ENCODE data around the gene KRT20. TPM values are rescaled to one million over a fixed set of nuclear protein-coding genes. Genes with fewer than 3 reads are reported as not detected.
"Not testable (repeated sequence)": the region's sequence is repeated elsewhere in the genome, so short reads cannot be mapped to it uniquely, and the experiment has no call there.

The KRT20 gene
- total RNA-seq, result not detected in 2 replicates

- Mint-ChIP-seq H3K9me3 (no peaks in the 10 kb centered on the region), H3K4me3 (no peak within 1 kb of the TSS), H3K27ac (no peak within 1 kb of the TSS)
Observed at GRCh38 chr17:40884708-40885512, at the start of gene KRT20. Gene KRT20 (minus strand): TSS chr17:40885242. CDS start chr17:40885185, 57 bp downstream.

GRCh38 chr17:40932608-40933007 lies 47.6 kb upstream of the KRT20 start:
- H3K9me3 Mint-ChIP-seq, result no peaks in the 10 kb centered on the region
- H3K36me3 Mint-ChIP-seq (ENCODE audit: low read depth), result no peaks in the 10 kb centered on the region
- H3K4me3 Mint-ChIP-seq, result no peak overlapping the region
- no peak overlapping the region for H3K27ac Mint-ChIP-seq
- H3K4me1 Mint-ChIP-seq, result no peaks in the 10 kb centered on the region
- peaks cover 18% of the 10 kb centered on the region for H3K27me3 Mint-ChIP-seq
- no peak for DNase-seq
- intact Hi-C loops (cut with micrococcal nuclease), result no loop called here

More at GRCh38 chr17:40884708-40885512, at the start of gene KRT20:
- no peaks in the 10 kb centered on the region for H3K36me3 Mint-ChIP-seq (ENCODE audit: low read depth)
- no peak for DNase-seq
- H3K27me3 Mint-ChIP-seq, result peaks cover 35% of the 10 kb centered on the region
- H3K4me1 Mint-ChIP-seq, result no peaks in the 10 kb centered on the region
- intact Hi-C loops (cut with micrococcal nuclease), result no loop called here

- H3K9me3 Mint-ChIP-seq, result no peaks in the 10 kb centered on the region
- no peaks in the 10 kb centered on the region for H3K36me3 Mint-ChIP-seq (ENCODE audit: low read depth)
- DNase-seq, result no peak
Observed at GRCh38 chr17:40931311-40931710, 46.3 kb upstream of the KRT20 start.

GRCh38 chr17:40926341-40926740 lies 41.3 kb upstream of the KRT20 start:
- no peak overlapping the region for H3K4me3 Mint-ChIP-seq
- intact Hi-C loops (cut with micrococcal nuclease), result no loop called here
- H3K4me1 Mint-ChIP-seq, result no peaks in the 10 kb centered on the region
- peaks cover 20% of the 10 kb centered on the region for H3K27me3 Mint-ChIP-seq
- no peak for DNase-seq
- H3K36me3 Mint-ChIP-seq (ENCODE audit: low read depth), result no peaks in the 10 kb centered on the region
- no peaks in the 10 kb centered on the region for H3K9me3 Mint-ChIP-seq
- no peak overlapping the region for H3K27ac Mint-ChIP-seq

More at GRCh38 chr17:40931311-40931710, 46.3 kb upstream of the KRT20 start:
- intact Hi-C loops (cut with micrococcal nuclease), result no loop called here
- Mint-ChIP-seq H3K27me3 (peaks cover 26% of the 10 kb centered on the region), H3K4me3 (no peak overlapping the region), H3K27ac (no peak overlapping the region), H3K4me1 (no peaks in the 10 kb centered on the region)

GRCh38 chr17:40922239-40922638 lies 37.2 kb upstream of the KRT20 start:
- H3K27ac Mint-ChIP-seq, result no peak overlapping the region
- intact Hi-C loops (cut with micrococcal nuclease), result no loop called here
- no peak for DNase-seq
- H3K4me3 Mint-ChIP-seq, result no peak overlapping the region
- H3K9me3 Mint-ChIP-seq, result no peaks in the 10 kb centered on the region
- H3K4me1 Mint-ChIP-seq, result no peaks in the 10 kb centered on the region
- peaks cover 22% of the 10 kb centered on the region for H3K27me3 Mint-ChIP-seq
- H3K36me3 Mint-ChIP-seq (ENCODE audit: low read depth), result no peaks in the 10 kb centered on the region

- no peak for DNase-seq
- Mint-ChIP-seq H3K4me1 (no peaks in the 10 kb centered on the region), H3K27me3 (peaks cover 14% of the 10 kb centered on the region), H3K4me3 (no peak overlapping the region), H3K9me3 (no peaks in the 10 kb centered on the region), H3K36me3 (ENCODE audit: low read depth) (no peaks in the 10 kb centered on the region), H3K27ac (no peak overlapping the region)
- intact Hi-C loops (cut with micrococcal nuclease), result no loop called here
Observed at GRCh38 chr17:40921026-40921425, 36.0 kb upstream of the KRT20 start.

GRCh38 chr17:40917116-40917515 lies 32.1 kb upstream of the KRT20 start:
- H3K4me3 Mint-ChIP-seq; DNase-seq; H3K9me3 Mint-ChIP-seq; H3K36me3 Mint-ChIP-seq (ENCODE audit: low read depth); H3K4me1 Mint-ChIP-seq; H3K27me3 Mint-ChIP-seq; intact Hi-C loops (cut with micrococcal nuclease); H3K27ac Mint-ChIP-seq: not testable (repeated sequence)

- no peaks in the 10 kb centered on the region for H3K9me3 Mint-ChIP-seq
- intact Hi-C loops (cut with micrococcal nuclease), result no loop called here
- no peaks in the 10 kb centered on the region for H3K36me3 Mint-ChIP-seq (ENCODE audit: low read depth)
- no peak for DNase-seq
- H3K27me3 Mint-ChIP-seq, result peaks cover 12% of the 10 kb centered on the region
- H3K4me3 Mint-ChIP-seq, result no peak overlapping the region
- no peak overlapping the region for H3K27ac Mint-ChIP-seq
- peaks cover 2% of the 10 kb centered on the region for H3K4me1 Mint-ChIP-seq
Observed at GRCh38 chr17:40916366-40916765, 31.3 kb upstream of the KRT20 start.

- H3K27me3 Mint-ChIP-seq, result peaks cover 11% of the 10 kb centered on the region
- no peak overlapping the region for H3K27ac Mint-ChIP-seq
- H3K4me3 Mint-ChIP-seq, result no peak overlapping the region
- intact Hi-C loops (cut with micrococcal nuclease), result no loop called here
- H3K9me3 Mint-ChIP-seq, result no peaks in the 10 kb centered on the region
- no peak for DNase-seq
- no peaks in the 10 kb centered on the region for H3K36me3 Mint-ChIP-seq (ENCODE audit: low read depth)
- H3K4me1 Mint-ChIP-seq, result peaks cover 2% of the 10 kb centered on the region
Observed at GRCh38 chr17:40915721-40916256, 30.7 kb upstream of the KRT20 start.

GRCh38 chr17:40915199-40915661 lies 30.2 kb upstream of the KRT20 start:
- H3K27me3 Mint-ChIP-seq, result peaks cover 11% of the 10 kb centered on the region
- no peak for DNase-seq
- H3K27ac Mint-ChIP-seq, result no peak overlapping the region
- peaks cover 2% of the 10 kb centered on the region for H3K4me1 Mint-ChIP-seq
- no peak overlapping the region for H3K4me3 Mint-ChIP-seq
- intact Hi-C loops (cut with micrococcal nuclease), result no loop called here
- H3K36me3 Mint-ChIP-seq (ENCODE audit: low read depth), result no peaks in the 10 kb centered on the region
- no peaks in the 10 kb centered on the region for H3K9me3 Mint-ChIP-seq

GRCh38 chr17:40914075-40914855 lies 29.2 kb upstream of the KRT20 start:
- peaks cover 2% of the 10 kb centered on the region for H3K4me1 Mint-ChIP-seq
- no peaks in the 10 kb centered on the region for H3K36me3 Mint-ChIP-seq (ENCODE audit: low read depth)
- H3K27ac Mint-ChIP-seq, result no peak overlapping the region
- intact Hi-C loops (cut with micrococcal nuclease), result no loop called here
- peaks cover 13% of the 10 kb centered on the region for H3K27me3 Mint-ChIP-seq
- no peak overlapping the region for H3K4me3 Mint-ChIP-seq
- H3K9me3 Mint-ChIP-seq, result no peaks in the 10 kb centered on the region
- DNase-seq, result no peak

GRCh38 chr17:40912486-40913210 lies 27.6 kb upstream of the KRT20 start:
- H3K27ac Mint-ChIP-seq, result no peak overlapping the region
- DNase-seq, result no peak
- H3K36me3 Mint-ChIP-seq (ENCODE audit: low read depth), result no peaks in the 10 kb centered on the region
- peaks cover 2% of the 10 kb centered on the region for H3K4me1 Mint-ChIP-seq
- peaks cover 21% of the 10 kb centered on the region for H3K27me3 Mint-ChIP-seq
- H3K9me3 Mint-ChIP-seq, result no peaks in the 10 kb centered on the region
- intact Hi-C loops (cut with micrococcal nuclease), result no loop called here
- no peak overlapping the region for H3K4me3 Mint-ChIP-seq

GRCh38 chr17:40910441-40910841 lies 25.4 kb upstream of the KRT20 start:
- H3K9me3 Mint-ChIP-seq, result no peaks in the 10 kb centered on the region
- H3K4me3 Mint-ChIP-seq, result no peak overlapping the region
- peaks cover 23% of the 10 kb centered on the region for H3K27me3 Mint-ChIP-seq
- intact Hi-C loops (cut with micrococcal nuclease), result no loop called here
- H3K4me1 Mint-ChIP-seq, result peaks cover 2% of the 10 kb centered on the region
- no peak overlapping the region for H3K27ac Mint-ChIP-seq
- no peak for DNase-seq
- H3K36me3 Mint-ChIP-seq (ENCODE audit: low read depth), result no peaks in the 10 kb centered on the region

Measured in activated CD4-positive, alpha-beta T cell treated with anti-CD3 and anti-CD28 coated beads, Interleukin-2, amount 10 ng/mL, durations not matched to agents 24 days and 14 days (primary cell).